Parathyroid adenoma (tissue), 2 donors: Measurements from ENCODE around the gene OR1L6.

ENCODE experiments used
- H2AFZ ChIP-seq: fragments of 300-600 bp; sonication (generic); one replicate; pipeline ENCODE4 v1.7.0; 2017; ENCODE audit warnings: antibody characterized with exemption, mild to moderate bottlenecking
- H3K27ac ChIP-seq: fragments of 300-600 bp; sonication (generic); one replicate; pipeline ENCODE4 v1.7.0; 2017
- H3K27me3 ChIP-seq: fragments of 300-600 bp; sonication (generic); one replicate; pipeline ENCODE4 v1.7.0; 2017; ENCODE audit warnings: low read length; ENCODE audit not compliant: control insufficient read depth, insufficient read depth
- H3K36me3 ChIP-seq: fragments of 300-600 bp; sonication (generic); one replicate; pipeline ENCODE4 v1.7.0; 2017; ENCODE audit warnings: low read length; ENCODE audit not compliant: control insufficient read depth, insufficient read depth
- H3K4me1 ChIP-seq: fragments of 300-600 bp; sonication (generic); one replicate; pipeline ENCODE4 v1.7.0; 2017; ENCODE audit warnings: control low read depth
- H3K4me2 ChIP-seq: fragments of 300-600 bp; sonication (generic); one replicate; pipeline ENCODE4 v1.7.0; 2017; ENCODE audit warnings: low read length
- H3K4me3 ChIP-seq: fragments of 300-600 bp; sonication (generic); one replicate; pipeline ENCODE4 v1.7.0; 2017; ENCODE audit warnings: low read depth, low read length
- H3K79me2 ChIP-seq: fragments of 300-600 bp; sonication (generic); one replicate; pipeline ENCODE4 v1.7.0; 2017; ENCODE audit warnings: control low read depth
- H3K9ac ChIP-seq: fragments of 300-600 bp; sonication (generic); one replicate; pipeline ENCODE4 v1.7.0; 2017; ENCODE audit warnings: mild to moderate bottlenecking
- H3K9me3 ChIP-seq: fragments of 300-600 bp; sonication (generic); one replicate; pipeline ENCODE4 v1.7.0; 2017; ENCODE audit warnings: low read length; ENCODE audit not compliant: control insufficient read depth
- CTCF ChIP-seq: fragments of 300-600 bp; sonication (generic); IDR thresholded peaks from one replicate; pipeline ENCODE4 v1.7.0; 2017; ENCODE audit warnings: antibody characterized with exemption, mild to moderate bottlenecking
- donor health status: primary hyperparathyroidism.

OR1L6 gene

GRCh38 chr9:122754825-122755224 lies 12.7 kb downstream of the OR1L6 start:
- no peaks in the 10 kb centered on the region for H3K4me1 ChIP-seq
- H3K9me3 ChIP-seq, result no peaks in the 10 kb centered on the region
- no peak overlapping the region for H3K4me2 ChIP-seq
- no peak overlapping the region for H3K4me3 ChIP-seq
- no peaks in the 10 kb centered on the region for H3K79me2 ChIP-seq
- TF ChIP-seq CTCF, result no peak
- H2AFZ ChIP-seq, result no peak overlapping the region
- H3K9ac ChIP-seq, result no peak overlapping the region
- H3K27ac ChIP-seq, result no peak overlapping the region
- no peaks in the 10 kb centered on the region for H3K36me3 ChIP-seq
- no peaks in the 10 kb centered on the region for H3K27me3 ChIP-seq

- H3K36me3 ChIP-seq, result peaks cover 2% of the 10 kb centered on the region
- no peak for TF ChIP-seq CTCF
- no peak overlapping the region for H3K9ac ChIP-seq
- no peak overlapping the region for H3K4me3 ChIP-seq
- no peaks in the 10 kb centered on the region for H3K9me3 ChIP-seq
- H3K4me2 ChIP-seq, result no peak overlapping the region
- no peaks in the 10 kb centered on the region for H3K79me2 ChIP-seq
- no peak overlapping the region for H2AFZ ChIP-seq
- H3K27me3 ChIP-seq, result no peaks in the 10 kb centered on the region
- no peak overlapping the region for H3K27ac ChIP-seq
- H3K4me1 ChIP-seq, result no peaks in the 10 kb centered on the region
These were observed 25.7 kb downstream of the OR1L6 start for GRCh38 chr9:122767817-122768216.

GRCh38 chr9:122777052-122777451 lies 34.9 kb downstream of the OR1L6 start:
- Histone ChIP-seq H3K79me2 (no peaks in the 10 kb centered on the region), H3K4me1 (no peaks in the 10 kb centered on the region), H2AFZ (no peak overlapping the region), H3K9ac (no peak overlapping the region), H3K4me3 (no peak overlapping the region), H3K9me3 (no peaks in the 10 kb centered on the region), H3K27ac (no peak overlapping the region), H3K27me3 (no peaks in the 10 kb centered on the region), H3K4me2 (no peak overlapping the region), H3K36me3 (no peaks in the 10 kb centered on the region)
- TF ChIP-seq CTCF, result no peak

GRCh38 chr9:122777935-122778627 lies 36.0 kb downstream of the OR1L6 start:
- H3K27me3 ChIP-seq, result no peaks in the 10 kb centered on the region
- no peak overlapping the region for H3K27ac ChIP-seq

More at GRCh38 chr9:122777935-122778627, 36.0 kb downstream of the OR1L6 start:
- Histone ChIP-seq H3K4me1 (no peaks in the 10 kb centered on the region), H3K4me2 (no peak overlapping the region), H3K9ac (no peak overlapping the region), H3K9me3 (no peaks in the 10 kb centered on the region), H2AFZ (no peak overlapping the region), H3K4me3 (no peak overlapping the region), H3K36me3 (no peaks in the 10 kb centered on the region), H3K79me2 (no peaks in the 10 kb centered on the region)
- no peak for TF ChIP-seq CTCF
